Measurements from ENCODE around the gene CATSPERE.
"Not testable (repeated sequence)": the region's sequence is repeated elsewhere in the genome, so short reads cannot be mapped to it uniquely, and the experiment has no call there.

The CATSPERE gene

GRCh38 chr1:244559561-244559960 lies 98.5 kb downstream of the CATSPERE start:
- TF ChIP-seq CTCF (IDR thresholded peaks at IDR 0.05; ENCODE audit: low read length) (no peak), EZH2 (optimal IDR thresholded peaks at IDR 0.05; ENCODE audit: low read depth, low read length) (no peak), EZH2phosphoT487 (IDR thresholded peaks at IDR 0.05; ENCODE audit: low read length) (no peak)
- Histone ChIP-seq H3K9ac (ENCODE audit: low read length) (no peak overlapping the region), H3K4me3 (ENCODE audit: low read length) (no peak overlapping the region), H3F3A (ENCODE audit: insufficient read depth, low read length) (no peaks in the 10 kb centered on the region), H3K27ac (ENCODE audit: low read length) (no peak overlapping the region), H3K4me2 (ENCODE audit: low read depth, low read length) (no peak overlapping the region), H2AFZ (ENCODE audit: low read length) (no peak overlapping the region), H3K4me1 (ENCODE audit: low read length) (no peaks in the 10 kb centered on the region), H3K9me2 (replicated peaks; ENCODE audit: insufficient read depth, low read length) (no peaks in the 10 kb centered on the region), H3K79me2 (ENCODE audit: low read length) (no peaks in the 10 kb centered on the region), H3K27me3 (replicated peaks; ENCODE audit: insufficient read depth, low read length) (no peaks in the 10 kb centered on the region), H3K9me3 (replicated peaks; ENCODE audit: insufficient read depth, low read length) (no peaks in the 10 kb centered on the region), H3K36me3 (replicated peaks; ENCODE audit: insufficient read depth, low read length) (no peaks in the 10 kb centered on the region), H4K20me1 (ENCODE audit: insufficient read depth, low read length) (no peaks in the 10 kb centered on the region)
- DNase-seq, result no peak

GRCh38 chr1:244562877-244563276 lies 101.8 kb downstream of the CATSPERE start:
- not testable (repeated sequence) for H3K4me1 ChIP-seq (ENCODE audit: low read length); H3K4me2 ChIP-seq (ENCODE audit: low read depth, low read length); H3K9me3 ChIP-seq (replicated peaks; ENCODE audit: insufficient read depth, low read length); H3K4me3 ChIP-seq (ENCODE audit: low read length); H3K36me3 ChIP-seq (replicated peaks; ENCODE audit: insufficient read depth, low read length); H3K27ac ChIP-seq (ENCODE audit: low read length); H2AFZ ChIP-seq (ENCODE audit: low read length); H3K79me2 ChIP-seq (ENCODE audit: low read length); DNase-seq; H3K9me2 ChIP-seq (replicated peaks; ENCODE audit: insufficient read depth, low read length); H3F3A ChIP-seq (ENCODE audit: insufficient read depth, low read length); H3K27me3 ChIP-seq (replicated peaks; ENCODE audit: insufficient read depth, low read length); H3K9ac ChIP-seq (ENCODE audit: low read length); H4K20me1 ChIP-seq (ENCODE audit: insufficient read depth, low read length)

GRCh38 chr1:244573768-244574167 lies 112.7 kb downstream of the CATSPERE start:
- Histone ChIP-seq H3K79me2 (ENCODE audit: low read length) (no peaks in the 10 kb centered on the region), H2AFZ (ENCODE audit: low read length) (no peak overlapping the region), H3K4me1 (ENCODE audit: low read length) (no peaks in the 10 kb centered on the region), H3K36me3 (replicated peaks; ENCODE audit: insufficient read depth, low read length) (no peaks in the 10 kb centered on the region), H3K9me2 (replicated peaks; ENCODE audit: insufficient read depth, low read length) (no peaks in the 10 kb centered on the region), H3K4me3 (ENCODE audit: low read length) (no peak overlapping the region), H3K27ac (ENCODE audit: low read length) (no peak overlapping the region), H3K27me3 (replicated peaks; ENCODE audit: insufficient read depth, low read length) (no peaks in the 10 kb centered on the region), H3F3A (ENCODE audit: insufficient read depth, low read length) (no peaks in the 10 kb centered on the region), H3K4me2 (ENCODE audit: low read depth, low read length) (no peak overlapping the region), H3K9me3 (replicated peaks; ENCODE audit: insufficient read depth, low read length) (no peaks in the 10 kb centered on the region), H3K9ac (ENCODE audit: low read length) (no peak overlapping the region), H4K20me1 (ENCODE audit: insufficient read depth, low read length) (no peaks in the 10 kb centered on the region)
- TF ChIP-seq CTCF (IDR thresholded peaks at IDR 0.05; ENCODE audit: low read length) (no peak), EZH2 (optimal IDR thresholded peaks at IDR 0.05; ENCODE audit: low read depth, low read length) (no peak), EZH2phosphoT487 (IDR thresholded peaks at IDR 0.05; ENCODE audit: low read length) (no peak)
- DNase-seq, result no peak

- no peaks in the 10 kb centered on the region for H3K27me3 ChIP-seq (replicated peaks; ENCODE audit: insufficient read depth, low read length)
- H3F3A ChIP-seq (ENCODE audit: insufficient read depth, low read length), result no peaks in the 10 kb centered on the region
- no peaks in the 10 kb centered on the region for H4K20me1 ChIP-seq (ENCODE audit: insufficient read depth, low read length)
- H3K27ac ChIP-seq (ENCODE audit: low read length), result no peak overlapping the region
- H3K36me3 ChIP-seq (replicated peaks; ENCODE audit: insufficient read depth, low read length), result no peaks in the 10 kb centered on the region
- H3K9me3 ChIP-seq (replicated peaks; ENCODE audit: insufficient read depth, low read length), result no peaks in the 10 kb centered on the region
- no peak overlapping the region for H3K4me3 ChIP-seq (ENCODE audit: low read length)
- no peak overlapping the region for H3K9ac ChIP-seq (ENCODE audit: low read length)
- H2AFZ ChIP-seq (ENCODE audit: low read length), result no peak overlapping the region
- H3K9me2 ChIP-seq (replicated peaks; ENCODE audit: insufficient read depth, low read length), result no peaks in the 10 kb centered on the region
- no peaks in the 10 kb centered on the region for H3K79me2 ChIP-seq (ENCODE audit: low read length)
- TF ChIP-seq EZH2 (optimal IDR thresholded peaks at IDR 0.05; ENCODE audit: low read depth, low read length) (no peak), CTCF (IDR thresholded peaks at IDR 0.05; ENCODE audit: low read length) (no peak), EZH2phosphoT487 (IDR thresholded peaks at IDR 0.05; ENCODE audit: low read length) (no peak)
- no peaks in the 10 kb centered on the region for H3K4me1 ChIP-seq (ENCODE audit: low read length)
- no peak for DNase-seq
- H3K4me2 ChIP-seq (ENCODE audit: low read depth, low read length), result no peak overlapping the region
Measured at GRCh38 chr1:244576259-244576892, 115.3 kb downstream of the CATSPERE start.

GRCh38 chr1:244578205-244578604 lies 117.1 kb downstream of the CATSPERE start:
- H3K4me2 ChIP-seq (ENCODE audit: low read depth, low read length); H3K9me3 ChIP-seq (replicated peaks; ENCODE audit: insufficient read depth, low read length); H3K27me3 ChIP-seq (replicated peaks; ENCODE audit: insufficient read depth, low read length); H3F3A ChIP-seq (ENCODE audit: insufficient read depth, low read length); H3K36me3 ChIP-seq (replicated peaks; ENCODE audit: insufficient read depth, low read length); H3K9ac ChIP-seq (ENCODE audit: low read length); H3K79me2 ChIP-seq (ENCODE audit: low read length); H3K9me2 ChIP-seq (replicated peaks; ENCODE audit: insufficient read depth, low read length); H2AFZ ChIP-seq (ENCODE audit: low read length); H3K4me1 ChIP-seq (ENCODE audit: low read length); H3K4me3 ChIP-seq (ENCODE audit: low read length); H4K20me1 ChIP-seq (ENCODE audit: insufficient read depth, low read length); DNase-seq; H3K27ac ChIP-seq (ENCODE audit: low read length): not testable (repeated sequence)

Measured in MM.1S (cell line).